IMR-90 (cell line): ENCODE measurements around the gene MAGEF1. TPM values are rescaled to one million over a fixed set of nuclear protein-coding genes. Genes with fewer than 3 reads are reported as not detected.

Experiments used
- ATAC-seq: fragments of 200-7000 bp; cut with Tn5 transposase; 2 replicates; pipeline ENCODE4 v1.9.1; 2020; ENCODE audit warnings: low read depth, mild to moderate bottlenecking, moderate library complexity
- BruUV-seq: library from RNA; stranded (reverse); fragments of 400-500 nt; replicated peaks from 2 replicates; lab custom pipeline; 2021; lab: Mats Ljungman, UMichigan
- CTCF ChIA-PET: fragments of 300-600 bp; formaldehyde crosslinking; extraction: SDS; loops from one replicate; lab custom pipeline; 2021; ENCODE audit warnings: antibody characterized with exemption; lab: Yijun Ruan, JAX
- POLR2A ChIA-PET: fragments of 300-600 bp; sonication (Branson Sonifier 250); formaldehyde crosslinking; loops from one replicate; lab custom pipeline; 2022; ENCODE audit warnings: antibody characterized with exemption; ENCODE audit not compliant: unreplicated experiment; lab: Charles Lee
- DNase-seq: peaks from one replicate; pipeline ENCODE4 v3.0.0; 2013
- H2AFZ ChIP-seq: replicated peaks from 2 replicates; pipeline ENCODE3; 2013; ENCODE audit warnings: low read length, mild to moderate bottlenecking; ENCODE audit not compliant: poor library complexity
- H2AK5ac ChIP-seq: 2 replicates; pipeline ENCODE4 v1.6.1; 2013; ENCODE audit warnings: low read depth, low read length, inconsistent platforms
- H2AK9ac ChIP-seq: replicated peaks from 2 replicates; pipeline ENCODE3; 2013; ENCODE audit warnings: mild to moderate bottlenecking, low read depth, low read length, moderate library complexity; ENCODE audit not compliant: poor library complexity
- H2BK120ac ChIP-seq: 2 replicates; pipeline ENCODE4 v1.6.1; 2013; ENCODE audit warnings: low read depth, low read length, inconsistent platforms
- H2BK15ac ChIP-seq: 3 replicates; pipeline ENCODE4 v1.6.1; 2013; ENCODE audit warnings: low read depth, low read length, inconsistent platforms
- H2BK20ac ChIP-seq: 2 replicates; pipeline ENCODE4 v1.6.1; 2013; ENCODE audit warnings: low read depth, mild to moderate bottlenecking, inconsistent platforms, low read length, moderate library complexity
- H2BK5ac ChIP-seq: 2 replicates; pipeline ENCODE4 v1.6.1; 2013; ENCODE audit warnings: mild to moderate bottlenecking, low read depth, low read length, inconsistent platforms; ENCODE audit not compliant: poor library complexity, severe bottlenecking
- H3K14ac ChIP-seq: replicated peaks from 2 replicates; pipeline ENCODE4 v1.6.1; 2013; ENCODE audit warnings: low read depth, low read length, inconsistent platforms
- H3K18ac ChIP-seq: 2 replicates; pipeline ENCODE4 v1.6.1; 2013; ENCODE audit warnings: low read depth, low read length, control low read depth
- H3K23ac ChIP-seq: 2 replicates; pipeline ENCODE4 v1.6.1; 2013; ENCODE audit warnings: low read depth, low read length, inconsistent platforms
- H3K27ac ChIP-seq: 2 replicates; pipeline ENCODE4 v1.5.1; 2013; ENCODE audit warnings: mild to moderate bottlenecking, control low read depth, low read length; ENCODE audit not compliant: insufficient read depth
- H3K27me3 ChIP-seq: 2 replicates; pipeline ENCODE4 v1.6.1; 2013; ENCODE audit warnings: low read length; ENCODE audit not compliant: control insufficient read depth, insufficient read depth
- H3K36me3 ChIP-seq: 2 replicates; pipeline ENCODE4 v1.6.1; 2013; ENCODE audit warnings: low read length, mixed read lengths; ENCODE audit not compliant: control insufficient read depth, insufficient read depth
- H3K4ac ChIP-seq: 2 replicates; pipeline ENCODE4 v1.6.1; 2013; ENCODE audit warnings: low read depth, low read length, inconsistent platforms
- H3K4me1 ChIP-seq: 2 replicates; pipeline ENCODE4 v1.6.1; 2013; ENCODE audit warnings: low read length, mixed read lengths; ENCODE audit not compliant: control insufficient read depth, insufficient read depth
- H3K4me2 ChIP-seq: 2 replicates; pipeline ENCODE4 v1.6.1; 2013; ENCODE audit warnings: low read depth, mild to moderate bottlenecking, control low read depth, low read length, moderate library complexity
- H3K4me3 ChIP-seq: 2 replicates; pipeline ENCODE4 v1.5.1; 2013; ENCODE audit warnings: low read depth, mild to moderate bottlenecking, control low read depth, low read length, moderate library complexity; ENCODE audit not compliant: insufficient read depth
- H3K56ac ChIP-seq: 2 replicates; pipeline ENCODE4 v1.6.1; 2013; ENCODE audit warnings: low read length, inconsistent platforms; ENCODE audit not compliant: insufficient read depth; ENCODE audit errors: extremely low read depth
- H3K79me1 ChIP-seq, 2 experiments: 2 replicates each; pipeline ENCODE4 v1.6.1; 2013; ENCODE audit warnings: low read length in 2 of 2, inconsistent platforms in 1 of 2, low read depth in 1 of 2
- H3K9ac ChIP-seq: 2 replicates; pipeline ENCODE4 v1.6.1; 2013; ENCODE audit warnings: low read depth, low read length, control low read depth
- H3K9me1 ChIP-seq: 2 replicates; pipeline ENCODE4 v1.6.1; 2013; ENCODE audit warnings: low read length, inconsistent platforms; ENCODE audit not compliant: insufficient read depth
- H3K9me3 ChIP-seq: 2 replicates; pipeline ENCODE4 v1.6.1; 2013; ENCODE audit warnings: low read length; ENCODE audit not compliant: control insufficient read depth, insufficient read depth
- H4K20me1 ChIP-seq: 2 replicates; pipeline ENCODE4 v1.6.1; 2013; ENCODE audit warnings: low read length, inconsistent platforms; ENCODE audit not compliant: insufficient read depth
- H4K5ac ChIP-seq: 2 replicates; pipeline ENCODE4 v1.6.1; 2013; ENCODE audit warnings: mild to moderate bottlenecking, low read depth, low read length, control low read depth
- H4K8ac ChIP-seq, 2 experiments: 2 replicates each; pipeline ENCODE4 v1.6.1; 2013; ENCODE audit warnings: low read depth in 2 of 2, low read length in 2 of 2, control low read depth in 1 of 2, inconsistent platforms in 1 of 2
- H4K91ac ChIP-seq: 2 replicates; pipeline ENCODE4 v1.6.1; 2013; ENCODE audit warnings: low read depth, low read length, inconsistent platforms; ENCODE audit not compliant: insufficient read depth
- CEBPB ChIP-seq: IDR thresholded peaks from 2 replicates; pipeline ENCODE4 v1.6.1; 2012; ENCODE audit warnings: low read depth, low read length, improper control_type of control experiment
- CHD1 ChIP-seq: IDR thresholded peaks from 2 replicates; pipeline ENCODE4 v1.6.1; 2012; ENCODE audit warnings: low read depth, low read length, improper control_type of control experiment
- FOS ChIP-seq: fragments of 150-350 bp; IDR thresholded peaks from 2 replicates; pipeline ENCODE4 v1.6.1; 2016; ENCODE audit warnings: low read depth, low read length
- MXI1 ChIP-seq: IDR thresholded peaks from 2 replicates; pipeline ENCODE4 v1.6.1; 2012; ENCODE audit warnings: low read depth, mild to moderate bottlenecking, low read length, moderate library complexity, borderline replicate concordance
- POLR2A ChIP-seq: IDR thresholded peaks from 2 replicates; pipeline ENCODE4 v1.6.1; 2012; ENCODE audit warnings: mild to moderate bottlenecking, low read depth, low read length
- RAD21 ChIP-seq: IDR thresholded peaks from 2 replicates; pipeline ENCODE4 v1.6.1; 2012; ENCODE audit warnings: low read length, improper control_type of control experiment
- RCOR1 ChIP-seq: IDR thresholded peaks from 2 replicates; pipeline ENCODE4 v1.6.1; 2012; ENCODE audit warnings: mild to moderate bottlenecking, low read length, improper control_type of control experiment; ENCODE audit not compliant: insufficient replicate concordance
- RFX5 ChIP-seq: IDR thresholded peaks from 2 replicates; pipeline ENCODE4 v1.8.0; 2012; ENCODE audit warnings: low read depth, mild to moderate bottlenecking, low read length, moderate library complexity
- SMC3 ChIP-seq: fragments of 150-350 bp; IDR thresholded peaks from 2 replicates; pipeline ENCODE4 v1.6.1; 2016; ENCODE audit warnings: low read depth, mild to moderate bottlenecking, antibody characterized with exemption, low read length, moderate library complexity
- WGBS, 2 experiments: methylation state at CpG; one replicate each; pipeline versions ENCODE4 v1.1.5 to v1.1.7; 2013; ENCODE audit warnings: missing lambda C conversion rate in 2 of 2; ENCODE audit not compliant: insufficient read length in 1 of 2; ENCODE audit errors: extremely low coverage in 2 of 2; 5-methylcytosine and 5-hydroxymethylcytosine counted together
- dilution Hi-C: fragments of 300-500 bp; cut with HindIII; formaldehyde crosslinking; loops from one replicate; pipeline ENCODE4 v1.14.3; 2018; ENCODE audit warnings: low sequenced_read_pairs; ENCODE audit not compliant: unreplicated experiment
- in situ Hi-C: fragments of 300-500 bp; cut with MboI; formaldehyde crosslinking; loops from 3 replicates; pipeline ENCODE4 v1.14.3; 2019; ENCODE audit warnings: low sequenced_read_pairs, inconsistent platforms, mixed read lengths
- intact Hi-C: fragments of 100-400 bp; cut with micrococcal nuclease; formaldehyde crosslinking; loops from 2 replicates; pipeline ENCODE4 v1.10.0; 2022
- polyA plus RNA-seq, 3 experiments: library from polyadenylated mRNA; depleted of rRNA; stranded (reverse); fragments of >200 nt; gene quantifications; 2 replicates each; pipeline ENCODE4 v1.2.3, GENCODE V29; 2012; ENCODE audit warnings: low replicate concordance in 1 of 3
- total RNA-seq: library from RNA; depleted of rRNA; stranded (reverse); fragments of >200 nt; gene quantifications from 2 replicates; pipeline ENCODE4 v1.2.3, GENCODE V29; 2012
- TF ChIP-seq, protein P1 (sequence below): conservative IDR thresholded peaks from 2 replicates; pipeline ENCODE4 v1.5.1; 2012; ENCODE audit warnings: mild to moderate bottlenecking, low read depth, low read length, improper control_type of control experiment
- TF ChIP-seq, protein P2 (sequence below): fragments of 150-350 bp; IDR thresholded peaks from 2 replicates; pipeline ENCODE4 v1.6.1; 2017; ENCODE audit warnings: mild to moderate bottlenecking, antibody characterized with exemption, low read length, low read depth
- TF ChIP-seq, protein P3 (sequence below): fragments of 150-350 bp; IDR thresholded peaks from 2 replicates; pipeline ENCODE4 v1.6.1; 2016; ENCODE audit warnings: low read depth, mild to moderate bottlenecking, low read length, moderate library complexity, borderline replicate concordance

Gene MAGEF1
- total and polyA plus RNA-seq, 2 of the 4 experiments (the other 2 are of a cell fraction) = 10.6 to 19.4 TPM

DNA sequence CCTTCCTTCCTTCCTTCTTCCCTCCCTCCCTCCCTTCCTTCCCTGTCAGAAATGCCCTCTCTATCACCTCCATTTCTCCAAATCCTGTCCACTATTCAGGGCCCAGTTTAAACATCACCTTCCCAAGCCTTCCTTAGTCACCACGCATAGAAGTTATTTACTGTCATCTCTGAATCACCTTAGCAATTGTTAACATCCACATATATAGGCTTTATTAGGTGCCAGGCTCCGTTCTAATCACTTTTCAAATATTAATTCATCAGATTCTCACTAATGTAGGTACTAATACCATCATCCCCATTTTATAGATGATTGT lies 1.1 kb upstream of the MAGEF1 start:
- no peak for ATAC-seq

More for the DNA sequence above, 1.1 kb upstream of the MAGEF1 start:
- Histone ChIP-seq H3K9me3 (no peaks in the 10 kb centered on the region), H3K4me1 (peaks cover 20% of the 10 kb centered on the region), H3K9ac (no peak overlapping the region), H2BK5ac (no peak overlapping the region), H4K91ac (no peak overlapping the region), H4K8ac (no peak overlapping the region), H3K56ac (no peak overlapping the region), H2BK120ac (no peak overlapping the region), H3K4me3 (no peak overlapping the region), H2BK20ac (no peak overlapping the region), H3K79me1 (peaks cover 19 to 30% of the 10 kb centered on the region in 2 experiments), H2BK15ac (no peak overlapping the region), H4K20me1 (peaks cover 3% of the 10 kb centered on the region; the same call in 1 of the 2 replicates), H3K27me3 (no peaks in the 10 kb centered on the region), H3K18ac (no peak overlapping the region), H3K23ac (no peak overlapping the region), H2AFZ (no peak overlapping the region), H3K4me2 (no peak overlapping the region), H3K14ac (no peak overlapping the region), H3K4ac (no peak overlapping the region), H3K36me3 (peaks cover 4% of the 10 kb centered on the region), H2AK9ac (no peak overlapping the region), H3K9me1 (peaks cover 8% of the 10 kb centered on the region), H3K27ac (no peak overlapping the region), H2AK5ac (no peak overlapping the region), H4K5ac (no peak overlapping the region)
- POLR2A ChIA-PET = interaction anchor here (1.5 kb wide), 1 partner anchor 27 kb away, joined by 28 read pairs; no protein-coding TSS in a partner anchor
- CTCF ChIA-PET = no interaction called here
- in situ Hi-C loops (no loop called here), intact Hi-C loops (loop anchor here (5.0 kb wide), 2 partner anchors 49 to 131 kb away; no protein-coding TSS in a partner anchor), dilution Hi-C loops (no loop called here)
- no peak for DNase-seq
- BruUV-seq = no TSS peak
- TF ChIP-seq, protein P1, sequence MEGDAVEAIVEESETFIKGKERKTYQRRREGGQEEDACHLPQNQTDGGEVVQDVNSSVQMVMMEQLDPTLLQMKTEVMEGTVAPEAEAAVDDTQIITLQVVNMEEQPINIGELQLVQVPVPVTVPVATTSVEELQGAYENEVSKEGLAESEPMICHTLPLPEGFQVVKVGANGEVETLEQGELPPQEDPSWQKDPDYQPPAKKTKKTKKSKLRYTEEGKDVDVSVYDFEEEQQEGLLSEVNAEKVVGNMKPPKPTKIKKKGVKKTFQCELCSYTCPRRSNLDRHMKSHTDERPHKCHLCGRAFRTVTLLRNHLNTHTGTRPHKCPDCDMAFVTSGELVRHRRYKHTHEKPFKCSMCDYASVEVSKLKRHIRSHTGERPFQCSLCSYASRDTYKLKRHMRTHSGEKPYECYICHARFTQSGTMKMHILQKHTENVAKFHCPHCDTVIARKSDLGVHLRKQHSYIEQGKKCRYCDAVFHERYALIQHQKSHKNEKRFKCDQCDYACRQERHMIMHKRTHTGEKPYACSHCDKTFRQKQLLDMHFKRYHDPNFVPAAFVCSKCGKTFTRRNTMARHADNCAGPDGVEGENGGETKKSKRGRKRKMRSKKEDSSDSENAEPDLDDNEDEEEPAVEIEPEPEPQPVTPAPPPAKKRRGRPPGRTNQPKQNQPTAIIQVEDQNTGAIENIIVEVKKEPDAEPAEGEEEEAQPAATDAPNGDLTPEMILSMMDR = no peak
- no peak for TF ChIP-seq MXI1
- TF ChIP-seq, protein P2, sequence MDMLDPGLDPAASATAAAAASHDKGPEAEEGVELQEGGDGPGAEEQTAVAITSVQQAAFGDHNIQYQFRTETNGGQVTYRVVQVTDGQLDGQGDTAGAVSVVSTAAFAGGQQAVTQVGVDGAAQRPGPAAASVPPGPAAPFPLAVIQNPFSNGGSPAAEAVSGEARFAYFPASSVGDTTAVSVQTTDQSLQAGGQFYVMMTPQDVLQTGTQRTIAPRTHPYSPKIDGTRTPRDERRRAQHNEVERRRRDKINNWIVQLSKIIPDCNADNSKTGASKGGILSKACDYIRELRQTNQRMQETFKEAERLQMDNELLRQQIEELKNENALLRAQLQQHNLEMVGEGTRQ = no peak
- no peak for TF ChIP-seq FOS
- no peak for TF ChIP-seq POLR2A
- no peak for TF ChIP-seq RCOR1
- no peak for TF ChIP-seq CHD1
- no peak for TF ChIP-seq RAD21
- TF ChIP-seq CEBPB = no peak
- no peak for TF ChIP-seq SMC3
- TF ChIP-seq, protein P3, sequence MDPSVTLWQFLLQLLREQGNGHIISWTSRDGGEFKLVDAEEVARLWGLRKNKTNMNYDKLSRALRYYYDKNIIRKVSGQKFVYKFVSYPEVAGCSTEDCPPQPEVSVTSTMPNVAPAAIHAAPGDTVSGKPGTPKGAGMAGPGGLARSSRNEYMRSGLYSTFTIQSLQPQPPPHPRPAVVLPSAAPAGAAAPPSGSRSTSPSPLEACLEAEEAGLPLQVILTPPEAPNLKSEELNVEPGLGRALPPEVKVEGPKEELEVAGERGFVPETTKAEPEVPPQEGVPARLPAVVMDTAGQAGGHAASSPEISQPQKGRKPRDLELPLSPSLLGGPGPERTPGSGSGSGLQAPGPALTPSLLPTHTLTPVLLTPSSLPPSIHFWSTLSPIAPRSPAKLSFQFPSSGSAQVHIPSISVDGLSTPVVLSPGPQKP = no peak
- TF ChIP-seq RFX5 = no peak
- WGBS, 2 experiments = no CpG with 5 or more reads among the region's 2 CpGs
